SK-N-MC (cell line): Measurements from ENCODE around the gene FAM107B.

Experiments
- DNase-seq: peaks from one replicate; pipeline ENCODE4 v3.0.0-alpha.2; 2011; ENCODE audit warnings: low read depth, low spot score
- H3K27ac ChIP-seq: fragments of 200-600 bp; sonication (generic); 2 replicates; pipeline ENCODE4 v1.5.1; 2016; ENCODE audit warnings: mixed run types
- H3K36me3 ChIP-seq: fragments of 200-600 bp; sonication (generic); 2 replicates; pipeline ENCODE4 v1.6.1; 2017; ENCODE audit warnings: antibody characterized with exemption, low read length, mixed read lengths; ENCODE audit not compliant: insufficient read depth
- H3K4me3 ChIP-seq: fragments of 200-600 bp; sonication (generic); 2 replicates; pipeline ENCODE4 v1.5.1; 2016
- H3K9ac ChIP-seq: fragments of 200-600 bp; sonication (generic); 2 replicates; pipeline ENCODE4 v1.8.0; 2017; ENCODE audit warnings: mixed run types, mixed read lengths; ENCODE audit not compliant: insufficient read length
- H3K9me3 ChIP-seq: fragments of 200-600 bp; sonication (generic); 2 replicates; pipeline ENCODE4 v1.6.1; 2017; ENCODE audit warnings: low read depth, mild to moderate bottlenecking, antibody characterized with exemption, low read length, moderate library complexity, mixed read lengths
- EZH2 ChIP-seq: fragments of 200-600 bp; sonication (generic); IDR thresholded peaks from one replicate; pipeline ENCODE4 v1.6.1; 2017; ENCODE audit warnings: antibody characterized with exemption
- FOXP2 ChIP-seq: optimal IDR thresholded peaks from 2 replicates; pipeline ENCODE3; 2011; ENCODE audit warnings: mild to moderate bottlenecking, moderate library complexity; ENCODE audit not compliant: insufficient read depth; ENCODE audit errors: extremely low read length, control extremely low read depth
- POLR2AphosphoS5 ChIP-seq: IDR thresholded peaks from 2 replicates; pipeline ENCODE4 v1.6.1; 2012; ENCODE audit warnings: mild to moderate bottlenecking, low read depth, low read length, borderline replicate concordance

The FAM107B gene

DNA sequence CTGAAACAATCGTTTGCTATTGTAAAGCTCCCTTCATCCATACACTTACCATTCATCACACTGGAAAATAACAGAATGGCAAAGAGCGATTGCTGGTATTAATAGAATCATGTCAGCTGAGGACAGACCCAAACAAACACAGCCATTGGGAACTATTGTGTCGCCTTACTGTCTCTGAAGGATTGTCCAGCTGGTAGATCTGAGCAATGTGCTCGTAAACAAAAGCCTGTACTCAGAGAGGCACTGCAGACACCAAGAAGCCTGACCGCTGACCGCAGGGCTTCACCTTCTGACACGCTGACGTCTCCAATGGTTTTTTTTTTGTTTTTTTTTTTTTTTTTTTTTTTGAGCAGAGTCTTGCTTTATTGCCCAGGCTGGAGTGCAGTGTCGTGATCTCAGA is 292.9 kb downstream of the FAM107B start:
- DNase-seq: no peak
- no peaks in the 10 kb centered on the region for H3K9me3 ChIP-seq
- H3K27ac ChIP-seq: no peak overlapping the region
- H3K36me3 ChIP-seq: no peaks in the 10 kb centered on the region
- no peak overlapping the region for H3K9ac ChIP-seq
- H3K4me3 ChIP-seq: no peak overlapping the region
- TF ChIP-seq EZH2: no peak
- TF ChIP-seq FOXP2: no peak
- TF ChIP-seq POLR2AphosphoS5: no peak

DNA sequence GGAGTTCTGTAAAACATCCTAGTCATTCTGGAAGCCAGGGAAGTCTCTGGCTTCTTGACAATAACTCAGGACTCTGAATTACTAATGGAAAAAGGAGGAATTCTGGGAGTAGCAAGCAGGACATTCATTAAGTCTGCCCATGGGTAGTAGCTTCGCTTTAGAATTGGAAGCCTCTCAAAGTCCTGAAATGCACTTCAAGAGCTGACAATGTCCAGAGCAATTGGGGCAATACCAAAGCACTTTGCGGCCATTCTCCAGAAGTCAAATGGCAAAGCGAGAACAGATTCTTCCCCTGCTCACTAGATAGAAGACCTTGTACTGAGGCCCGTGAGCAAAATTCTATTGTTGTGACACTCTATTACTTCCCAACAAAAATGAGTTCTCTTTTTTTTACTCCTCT is 293.7 kb downstream of the FAM107B start:
- H3K4me3 ChIP-seq: no peak overlapping the region
- no peaks in the 10 kb centered on the region for H3K9me3 ChIP-seq
- H3K9ac ChIP-seq: no peak overlapping the region
- TF ChIP-seq EZH2 (no peak), FOXP2 (no peak), POLR2AphosphoS5 (no peak)
- DNase-seq: no peak
- H3K36me3 ChIP-seq: no peaks in the 10 kb centered on the region
- no peak overlapping the region for H3K27ac ChIP-seq

DNA sequence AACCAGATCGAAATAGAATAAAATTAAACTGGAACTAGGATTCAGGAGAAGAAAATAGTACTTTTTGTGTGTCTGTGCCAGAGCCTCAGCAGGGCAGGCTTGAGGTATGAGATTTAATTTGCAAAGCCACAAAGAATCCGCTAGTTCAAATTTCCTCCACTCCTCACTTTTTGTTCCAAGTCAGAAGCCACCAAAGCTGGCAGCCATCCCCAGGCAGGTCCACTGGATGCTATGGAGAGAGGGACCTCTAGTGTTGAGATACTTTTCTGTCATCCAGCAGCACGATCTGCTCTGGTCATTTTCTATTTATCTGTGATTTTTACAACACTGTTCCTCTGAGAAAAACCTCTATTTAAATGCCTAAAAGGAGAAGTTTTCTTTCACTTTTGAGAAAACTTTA is 296.1 kb downstream of the FAM107B start:
- Histone ChIP-seq H3K9me3 (no peaks in the 10 kb centered on the region), H3K9ac (no peak overlapping the region), H3K4me3 (no peak overlapping the region), H3K27ac (no peak overlapping the region), H3K36me3 (no peaks in the 10 kb centered on the region)
- no peak for DNase-seq
- no peak for TF ChIP-seq EZH2
- no peak for TF ChIP-seq POLR2AphosphoS5
- no peak for TF ChIP-seq FOXP2

DNA sequence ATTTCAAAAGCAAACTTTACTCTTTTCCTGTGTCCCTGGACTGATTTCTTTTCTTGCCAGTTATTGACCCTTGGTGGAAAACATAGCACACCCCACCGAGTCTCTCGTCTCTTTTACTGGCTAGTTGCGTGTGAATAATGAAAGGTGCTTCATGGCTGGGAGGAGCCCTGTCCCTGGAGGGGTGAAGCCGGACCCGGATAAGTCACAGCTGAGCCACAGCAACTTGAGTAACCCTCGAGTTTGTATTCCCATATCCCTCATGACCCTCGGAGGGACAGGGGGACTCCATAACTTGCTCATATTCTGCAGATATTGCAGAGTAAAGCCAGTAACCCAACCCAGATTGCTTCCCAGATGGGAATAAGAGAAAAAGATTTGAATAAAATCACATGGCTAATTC is 296.5 kb downstream of the FAM107B start:
- no peak for TF ChIP-seq FOXP2
- TF ChIP-seq EZH2: no peak
- TF ChIP-seq POLR2AphosphoS5: no peak
- no peak overlapping the region for H3K9ac ChIP-seq
- H3K4me3 ChIP-seq: no peak overlapping the region
- no peaks in the 10 kb centered on the region for H3K36me3 ChIP-seq
- no peak overlapping the region for H3K27ac ChIP-seq
- no peaks in the 10 kb centered on the region for H3K9me3 ChIP-seq
- no peak for DNase-seq

DNA sequence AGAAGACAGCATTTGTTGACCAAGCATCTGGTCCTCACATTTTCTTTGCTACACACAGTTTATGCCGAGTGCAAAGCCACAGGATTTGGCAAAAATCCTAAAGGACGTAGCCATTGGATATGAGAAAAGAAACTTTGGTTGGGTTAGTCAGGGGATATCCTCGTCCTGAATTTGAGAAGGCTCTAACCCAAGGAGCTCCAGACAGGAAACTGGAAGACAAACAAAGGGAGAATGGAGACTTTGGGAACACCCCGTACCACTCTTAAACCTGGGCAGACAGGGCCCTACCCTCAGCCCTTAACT is 297.3 kb downstream of the FAM107B start:
- Histone ChIP-seq H3K27ac (no peak overlapping the region), H3K36me3 (no peaks in the 10 kb centered on the region), H3K4me3 (no peak overlapping the region), H3K9ac (no peak overlapping the region), H3K9me3 (no peaks in the 10 kb centered on the region)
- DNase-seq: no peak
- TF ChIP-seq EZH2 (no peak), POLR2AphosphoS5 (no peak), FOXP2 (no peak)

DNA sequence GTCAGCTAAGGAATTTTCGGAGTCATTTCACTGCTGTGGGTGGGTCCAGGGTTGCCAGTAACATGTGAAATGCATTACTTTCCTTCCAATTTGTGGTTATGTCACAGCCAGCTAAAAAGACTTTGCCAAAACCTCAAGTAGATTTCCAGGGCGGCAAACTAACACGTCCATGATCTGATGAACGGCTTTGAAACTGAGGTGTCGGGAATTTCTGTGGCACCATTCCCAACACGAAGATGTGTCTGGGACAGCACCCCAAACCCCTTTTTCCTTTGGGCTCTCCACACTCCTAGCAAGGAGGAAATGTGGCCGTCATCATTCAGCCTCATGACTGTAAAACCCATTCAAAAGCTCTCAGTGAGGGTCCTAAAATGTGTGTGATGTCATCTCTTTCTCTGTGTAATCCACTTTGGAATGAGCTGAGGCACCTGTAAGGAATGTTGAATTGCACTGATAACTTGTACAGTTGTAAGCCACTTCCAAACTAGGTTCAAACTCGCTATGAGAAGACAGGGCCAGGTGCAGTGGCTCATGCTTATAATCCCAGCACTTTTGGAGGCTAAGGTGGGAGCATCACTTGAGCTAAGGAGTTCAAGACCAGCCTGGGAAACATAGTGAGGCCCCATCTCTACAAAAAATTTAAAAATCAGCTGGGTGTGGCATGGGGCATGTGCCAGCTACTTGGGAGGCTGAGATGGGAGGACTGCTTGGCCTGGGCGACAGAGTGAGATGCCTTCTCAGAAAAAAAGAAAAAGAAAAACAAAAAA is 297.9 kb downstream of the FAM107B start:
- Histone ChIP-seq H3K36me3 (no peaks in the 10 kb centered on the region), H3K9me3 (no peaks in the 10 kb centered on the region), H3K4me3 (no peak overlapping the region), H3K27ac (no peak overlapping the region), H3K9ac (no peak overlapping the region)
- TF ChIP-seq EZH2 (no peak), POLR2AphosphoS5 (no peak), FOXP2 (no peak)
- no peak for DNase-seq

DNA sequence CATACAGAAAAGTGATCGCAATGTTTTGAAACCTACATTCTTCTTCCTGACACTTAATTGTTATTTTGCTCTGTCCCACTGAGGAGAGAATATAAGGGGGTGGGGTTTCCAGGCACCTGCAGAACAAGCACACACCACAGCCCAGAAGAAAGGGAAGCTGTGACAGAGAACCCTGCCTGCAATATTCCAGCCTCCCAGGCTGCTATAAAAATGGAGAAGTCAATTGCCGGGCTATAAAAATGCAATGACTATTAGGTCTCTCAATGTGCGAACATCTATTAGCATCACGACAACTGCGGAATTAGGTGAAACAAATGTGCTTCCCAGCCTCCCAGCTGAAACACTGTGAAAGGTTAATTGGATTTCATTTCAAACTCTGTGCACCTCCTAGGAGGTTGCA is 298.7 kb downstream of the FAM107B start:
- Histone ChIP-seq H3K9ac (no peak overlapping the region), H3K9me3 (no peaks in the 10 kb centered on the region), H3K27ac (no peak overlapping the region), H3K4me3 (no peak overlapping the region), H3K36me3 (no peaks in the 10 kb centered on the region)
- DNase-seq: no peak
- TF ChIP-seq FOXP2: no peak
- no peak for TF ChIP-seq POLR2AphosphoS5
- no peak for TF ChIP-seq EZH2

DNA sequence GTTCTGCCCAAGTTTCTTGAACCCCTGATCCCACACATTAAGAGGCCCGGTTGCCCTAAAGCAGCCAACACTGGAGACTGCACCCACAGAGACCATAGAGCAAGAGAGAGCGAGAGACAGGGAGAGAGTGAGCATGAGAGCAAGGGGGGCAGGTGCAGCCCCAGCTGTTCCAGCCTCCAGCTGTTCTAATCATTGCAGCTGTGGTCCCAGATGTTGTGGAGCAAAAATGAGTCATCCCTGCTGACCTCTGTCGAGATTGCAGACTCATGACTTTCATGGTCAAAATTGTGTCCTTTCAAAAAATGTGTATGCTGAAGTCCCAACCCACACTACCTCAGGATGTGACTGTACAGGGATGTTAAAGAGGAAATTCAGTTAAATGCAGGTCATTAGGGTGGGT is 300.0 kb downstream of the FAM107B start:
- TF ChIP-seq FOXP2: no peak
- no peak for TF ChIP-seq EZH2
- TF ChIP-seq POLR2AphosphoS5: no peak
- Histone ChIP-seq H3K27ac (no peak overlapping the region), H3K36me3 (no peaks in the 10 kb centered on the region), H3K9ac (no peak overlapping the region), H3K9me3 (no peaks in the 10 kb centered on the region), H3K4me3 (no peak overlapping the region)
- DNase-seq: no peak

DNA sequence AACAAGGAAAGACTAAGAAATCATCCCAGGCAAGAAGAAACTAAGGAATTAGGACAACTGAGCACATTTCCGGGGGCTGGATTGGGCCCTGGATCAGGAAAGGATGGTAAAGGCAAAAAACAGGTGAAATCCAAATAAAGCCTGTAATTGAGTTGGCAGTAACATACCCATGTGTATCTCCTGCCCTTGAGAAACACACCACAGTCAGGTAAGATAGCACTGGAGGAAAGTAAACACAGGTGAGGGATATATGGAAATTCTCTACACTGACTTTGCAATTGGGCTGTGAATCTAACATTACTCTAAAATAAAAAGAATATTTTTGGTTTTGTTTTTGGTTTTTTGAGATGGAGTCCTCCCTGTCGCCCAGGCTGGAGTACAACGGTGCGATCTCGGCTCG is 303.8 kb downstream of the FAM107B start:
- Histone ChIP-seq H3K27ac (no peak overlapping the region), H3K9me3 (no peaks in the 10 kb centered on the region), H3K36me3 (no peaks in the 10 kb centered on the region), H3K9ac (no peak overlapping the region), H3K4me3 (no peak overlapping the region)
- TF ChIP-seq POLR2AphosphoS5 (no peak), FOXP2 (no peak), EZH2 (no peak)
- no peak for DNase-seq
